ENCODE results near the gene TMPRSS9. TPM values are rescaled to one million over a fixed set of nuclear protein-coding genes. Genes with fewer than 3 reads are reported as not detected.
"Not testable (repeated sequence)": the region's sequence is repeated elsewhere in the genome, so short reads cannot be mapped to it uniquely, and the experiment has no call there.

TMPRSS9 gene
- total RNA-seq, 2 donors from 2014 or later: 0.25 to 0.34 TPM

DNA sequence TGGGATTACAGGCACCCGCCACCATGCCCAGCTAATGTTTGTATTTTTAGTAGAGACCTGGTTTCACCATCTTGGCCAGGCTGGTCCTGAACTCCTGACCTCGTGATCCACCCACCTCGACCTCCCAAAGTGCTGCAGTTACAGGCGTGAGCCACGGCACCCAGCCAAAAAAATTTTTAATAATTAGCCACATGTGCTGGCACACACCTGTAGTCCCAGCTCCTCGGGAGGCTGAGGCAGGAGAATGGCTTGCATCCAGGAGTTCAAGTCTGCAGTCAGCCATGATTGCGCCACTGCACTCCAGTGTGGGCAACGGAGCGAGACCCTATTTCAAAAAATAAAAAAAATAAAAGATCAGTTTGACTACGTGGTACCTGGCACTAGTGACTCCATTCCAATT is 98.7 kb downstream of the TMPRSS9 start:
- DNase-seq; ATAC-seq; intact Hi-C loops (cut with DNase I, micrococcal nuclease): not testable (repeated sequence)

DNA sequence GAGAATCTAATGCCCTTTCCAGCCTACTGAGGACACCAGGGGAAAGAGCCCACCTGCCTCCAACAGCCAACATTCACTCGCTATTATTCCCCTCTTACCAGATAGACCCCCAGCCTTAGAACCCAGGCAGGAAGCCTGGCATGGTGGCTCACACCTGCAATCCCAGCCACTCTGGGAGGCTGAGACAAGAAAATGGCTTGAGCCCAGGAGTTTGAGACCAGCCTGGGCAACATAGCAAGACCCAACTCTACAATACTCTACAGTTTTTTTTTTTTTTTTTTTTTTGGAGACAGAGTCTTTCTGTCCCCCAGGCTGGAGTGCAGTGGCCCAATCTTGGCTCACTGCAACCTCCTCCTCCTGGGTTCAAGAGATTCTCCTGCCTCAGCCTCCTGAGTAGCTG is 100.2 kb downstream of the TMPRSS9 start:
- intact Hi-C loops (cut with DNase I, micrococcal nuclease): no loop called here
- ATAC-seq (no peak), DNase-seq (no peak)

- DNase-seq (peak; percentile 44 to 58), ATAC-seq (peak; percentile 58)
- intact Hi-C loops (cut with DNase I, micrococcal nuclease): no loop called here
Measured at GRCh38 chr19:2461751-2462634, 101.9 kb downstream of the TMPRSS9 start.

DNA sequence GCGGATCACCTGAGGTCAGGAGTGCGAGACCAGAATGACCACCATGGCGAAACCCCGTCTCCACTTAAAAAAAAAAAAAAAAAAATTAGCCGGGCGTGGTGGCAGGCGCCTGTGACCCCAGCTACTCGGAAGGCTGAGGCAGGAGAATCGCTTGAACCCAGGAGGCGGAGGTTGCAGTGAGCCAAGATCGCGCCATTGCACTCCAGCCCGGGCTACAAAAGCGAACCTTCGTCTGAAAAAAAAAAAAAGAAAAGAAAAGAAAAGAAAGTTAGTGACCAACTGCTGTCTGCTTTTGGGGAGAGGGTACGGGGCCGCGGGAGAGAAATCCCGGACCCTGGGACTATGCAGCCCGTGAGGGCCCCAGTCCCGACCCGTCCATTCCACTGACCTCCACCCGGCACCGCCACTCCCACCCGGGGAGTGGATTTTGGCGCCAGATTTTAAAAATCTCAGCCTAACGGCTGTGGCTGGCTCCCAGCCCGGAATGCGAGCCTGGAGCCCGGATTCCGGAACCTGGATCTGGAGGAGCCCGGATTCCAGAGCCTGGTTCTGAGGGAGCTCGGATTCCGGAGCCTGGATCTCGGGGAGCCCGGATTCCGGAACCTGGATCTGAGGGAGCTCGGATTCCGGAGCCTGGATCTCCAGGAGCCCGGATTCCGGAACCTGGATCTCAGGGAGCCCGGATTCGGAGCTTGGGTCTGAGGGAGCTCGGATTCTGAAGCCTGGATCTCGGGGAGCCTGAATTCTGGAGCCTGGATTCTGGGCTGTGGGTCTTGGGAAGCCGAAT is 102.8 kb downstream of the TMPRSS9 start:
- intact Hi-C loops (cut with DNase I, micrococcal nuclease): no loop called here
- DNase-seq: peak; percentile 70 to 85
- ATAC-seq: peak; percentile 62

- intact Hi-C loops (cut with DNase I, micrococcal nuclease); ATAC-seq; DNase-seq: not testable (repeated sequence)
Measured at GRCh38 chr19:2463694-2464093, 103.6 kb downstream of the TMPRSS9 start.

DNA sequence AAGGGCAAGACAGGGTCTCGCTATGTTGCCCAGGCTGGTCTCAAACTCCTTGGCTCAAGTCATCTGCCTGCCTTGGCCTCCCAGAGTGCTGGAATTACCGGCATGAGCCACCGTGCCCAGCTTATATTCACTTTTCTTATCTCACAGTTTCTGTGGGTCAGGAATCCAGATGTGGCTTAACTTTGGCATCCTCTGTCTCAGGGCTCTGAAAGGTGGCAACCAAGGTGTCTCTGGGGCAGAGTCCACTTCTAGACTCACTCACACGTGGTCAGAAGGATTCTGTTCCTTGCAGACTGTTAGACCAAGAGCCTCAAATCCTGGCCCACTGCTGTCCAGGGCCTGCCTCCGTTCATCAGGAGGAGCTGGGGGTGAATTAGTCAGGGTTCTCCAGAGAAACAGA is 104.3 kb downstream of the TMPRSS9 start:
- no peak for ATAC-seq
- no peak for DNase-seq
- intact Hi-C loops (cut with DNase I, micrococcal nuclease): no loop called here

DNA sequence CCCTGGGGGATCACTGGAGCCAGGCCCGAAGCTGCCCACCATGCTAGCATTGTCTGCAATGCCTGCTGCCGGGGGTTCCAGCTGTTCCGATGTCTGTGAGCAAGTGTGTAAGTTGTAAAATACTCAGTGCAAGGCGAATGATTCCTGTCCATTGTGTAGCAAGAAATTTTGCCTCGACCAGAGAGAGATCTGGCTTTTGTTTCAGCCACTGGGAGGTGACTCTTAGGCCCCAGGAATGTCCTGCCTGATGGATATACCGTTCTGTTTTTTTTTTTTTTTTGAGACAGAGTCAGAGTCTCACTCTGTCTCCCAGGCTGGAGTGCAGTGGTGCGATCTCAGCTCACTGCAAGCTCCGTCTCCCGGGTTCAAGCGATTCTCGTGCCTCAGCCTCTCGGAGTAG is 108.5 kb downstream of the TMPRSS9 start:
- ATAC-seq (no peak), DNase-seq (no peak)
- intact Hi-C loops (cut with DNase I, micrococcal nuclease): no loop called here

- intact Hi-C loops (cut with DNase I, micrococcal nuclease): no loop called here
- no peak for ATAC-seq
- no peak for DNase-seq
Measured at GRCh38 chr19:2469102-2469914, 109.2 kb downstream of the TMPRSS9 start.

GRCh38 chr19:2469915-2470200 is 109.8 kb downstream of the TMPRSS9 start:
- intact Hi-C loops (cut with DNase I, micrococcal nuclease): loop anchor here in 1 of 2 donors (10.0 kb wide), 1 partner anchor 115 kb away; no protein-coding TSS in a partner anchor
- DNase-seq, ATAC-seq: not testable (repeated sequence)

GRCh38 chr19:2474232-2475017 is 114.4 kb downstream of the TMPRSS9 start:
- intact Hi-C loops (cut with DNase I, micrococcal nuclease): loop anchor here (2.0 to 10.0 kb wide), 3 partner anchors 68 to 136 kb away; no protein-coding TSS in a partner anchor
- DNase-seq (peak; percentile 69 to 83), ATAC-seq (peak; percentile 46)

DNA sequence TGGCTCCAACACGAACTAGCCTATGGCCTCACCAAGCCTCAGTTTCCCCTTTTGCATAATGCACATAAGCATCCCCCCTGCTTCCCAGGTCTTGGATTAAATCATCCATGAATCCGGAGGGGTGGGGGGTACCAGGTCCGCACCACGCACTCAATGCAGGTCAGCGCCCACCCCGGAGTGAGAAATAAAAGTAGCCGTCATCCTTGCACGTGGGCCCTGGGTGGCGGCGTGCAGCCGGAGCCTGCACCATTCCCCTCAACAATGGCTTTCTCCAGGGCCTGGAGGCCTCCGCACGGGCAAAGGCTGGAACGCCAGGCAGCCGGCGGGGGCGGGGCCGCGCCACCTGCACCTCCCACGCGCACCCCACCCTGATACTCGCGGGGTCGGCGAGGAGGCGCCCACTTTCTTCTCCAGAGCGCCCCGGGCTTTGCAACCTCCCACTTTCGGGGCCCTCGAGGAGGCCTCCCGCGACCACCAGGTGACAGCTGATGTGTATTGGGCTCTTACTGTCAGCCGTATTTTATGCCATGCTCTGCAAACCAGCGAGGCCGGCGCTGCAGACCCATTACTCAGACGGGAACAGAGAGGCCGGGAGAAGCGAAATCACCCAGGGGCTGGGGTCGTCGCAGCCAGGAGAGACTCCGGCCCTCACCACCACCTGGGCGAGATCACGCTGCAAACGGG is 115.1 kb downstream of the TMPRSS9 start:
- ATAC-seq (peak; percentile 46), DNase-seq (peak; percentile 58 to 68)
- intact Hi-C loops (cut with DNase I, micrococcal nuclease): loop anchor here (2.0 to 10.0 kb wide), 3 partner anchors 67 to 136 kb away; no protein-coding TSS in a partner anchor

Small RNA genes lying within 50 kb of the gene (microRNA-seq; reads per million reads assigned to microRNA genes)
- 0.53 to 1.4 reads per million in 2 donors for gene MIR7108

Other genes with a start within 250 kb of the TMPRSS9 start
- gene AP3D1, start 208.7 kb upstream of the TMPRSS9 start, total RNA-seq: 100 to 1,000 TPM in 1 of 2 donors, 10 to 100 TPM in 1; 99.4 to 123 TPM
- 10 to 100 TPM; 37.6 to 41.6 TPM for gene DOT1L, start 196.3 kb upstream of the TMPRSS9 start, total RNA-seq
- 100 to 1,000 TPM; 198 to 213 TPM for gene PLEKHJ1, start 123.9 kb upstream of the TMPRSS9 start, total RNA-seq
- 10 to 100 TPM; 60.3 to 62.7 TPM for gene SF3A2, start 123.4 kb upstream of the TMPRSS9 start, total RNA-seq
- 1 to 10 TPM; 1.6 to 1.7 TPM for gene AMH, start 110.9 kb upstream of the TMPRSS9 start, total RNA-seq
- 1 to 10 TPM in 1 of 2 donors, under 1 TPM in 1; 0.55 to 2.6 TPM for gene JSRP1, start 103.8 kb upstream of the TMPRSS9 start, total RNA-seq
- gene PEAK3, start 78.1 kb upstream of the TMPRSS9 start, total RNA-seq: under 1 TPM; 0.15 to 0.78 TPM
- gene LINGO3, start 52.1 kb upstream of the TMPRSS9 start, total RNA-seq: not detected
- 100 to 1,000 TPM in 1 of 2 donors, 10 to 100 TPM in 1; 67.1 to 101 TPM for gene LSM7, start 31.7 kb upstream of the TMPRSS9 start, total RNA-seq
- gene SPPL2B, start 31.6 kb upstream of the TMPRSS9 start, total RNA-seq: 100 to 1,000 TPM; 142 to 173 TPM
- gene TIMM13, start 67.3 kb downstream of the TMPRSS9 start, total RNA-seq: 100 to 1,000 TPM in 1 of 2 donors, 10 to 100 TPM in 1; 90.2 to 129 TPM
- 10 to 100 TPM; 23.6 to 43.9 TPM for gene LMNB2, start 96.7 kb downstream of the TMPRSS9 start, total RNA-seq
- gene GADD45B, start 115.9 kb downstream of the TMPRSS9 start, total RNA-seq: 10 to 100 TPM; 44.4 to 53.8 TPM